Testis (tissue), 3 donors: Measurements from ENCODE around the gene ZC3H7A. TPM values are rescaled to one million over a fixed set of nuclear protein-coding genes. Genes with fewer than 3 reads are reported as not detected.

Source experiments
- DNase-seq: peaks from one replicate; pipeline ENCODE4 v3.0.0-alpha.2; 2019
- H3K27ac ChIP-seq, 2 donors: fragments of 200-600 bp; sonication (generic); one replicate each; pipeline ENCODE4 v1.5.1; 2019
- H3K27me3 ChIP-seq: fragments of 200-600 bp; sonication (generic); one replicate; pipeline ENCODE4 v1.5.1; 2019
- H3K36me3 ChIP-seq: fragments of 200-600 bp; sonication (generic); one replicate; pipeline ENCODE4 v1.5.1; 2017; ENCODE audit warnings: low read depth; ENCODE audit errors: missing control alignments
- H3K4me1 ChIP-seq: fragments of 200-600 bp; sonication (generic); one replicate; pipeline ENCODE4 v1.5.1; 2019
- H3K4me3 ChIP-seq, 2 donors: fragments of 200-600 bp; sonication (generic); one replicate each; pipeline ENCODE4 v1.5.1; 2017 to 2019
- H3K9me3 ChIP-seq: fragments of 200-600 bp; sonication (generic); one replicate; pipeline ENCODE4 v1.5.1; 2017
- CTCF ChIP-seq, 3 experiments: fragments of 450-650 bp in 2 of 3; fragments of 200-600 bp in 1 of 3; sonication (generic) in 1 of 3; IDR thresholded peaks; one replicate each; pipeline ENCODE4 v1.5.1; 2016 to 2019; ENCODE audit warnings: antibody characterized with exemption in 3 of 3, mild to moderate bottlenecking in 2 of 3, moderate library complexity in 1 of 3
- POLR2A ChIP-seq: fragments of 450-650 bp; IDR thresholded peaks from one replicate; pipeline ENCODE4 v1.6.1; 2017; ENCODE audit warnings: antibody characterized with exemption, mild to moderate bottlenecking, moderate library complexity
- WGBS, 2 donors: methylation state at CpG; one replicate each; pipeline ENCODE4 v1.1.5; 2018; 5-methylcytosine and 5-hydroxymethylcytosine counted together
- intact Hi-C: fragments of 100-400 bp; cut with DNase I; formaldehyde crosslinking; loops from one replicate; pipeline ENCODE4 v1.15.1; 2023; ENCODE audit warnings: low total_unique reads
- polyA plus RNA-seq: library from polyadenylated mRNA; stranded (reverse); fragments of 350-450 nt; fragmentation: Illumina TruSeq; extraction: RNeasy Lipid Tissue Mini Kit (QIAGEN cat#74804); gene quantifications from one replicate; pipeline ENCODE4 v1.2.3, GENCODE V29; 2014; ENCODE audit warnings: low read depth, low replicate concordance; ENCODE audit not compliant: insufficient read depth
- total RNA-seq, 2 donors: library from RNA; depleted of rRNA; stranded (reverse); fragments of >200 nt; gene quantifications; one replicate each; pipeline ENCODE4 v1.2.3, GENCODE V29; 2016

The ZC3H7A gene
- total and polyA plus RNA-seq, 3 donors from 2014 or later: 24.6 to 48.8 (median 41.4) TPM

- WGBS, 2 donors: 91 to 94% methylated on average over 7 of the region's 7 CpGs
- H3K36me3 ChIP-seq: no peaks in the 10 kb centered on the region
These were observed 44.0 kb upstream of the ZC3H7A start for GRCh38 chr16:11841026-11841425.

GRCh38 chr16:11836650-11837244 lies 39.7 kb upstream of the ZC3H7A start:
- intact Hi-C loops: no loop called here
- no peaks in the 10 kb centered on the region for H3K9me3 ChIP-seq
- H3K4me3 ChIP-seq: no peak overlapping the region
- no peak overlapping the region for H3K27ac ChIP-seq
- 91 to 93% methylated on average over 6 to 7 of the region's 7 CpGs for WGBS, 2 donors
- H3K27me3 ChIP-seq: no peaks in the 10 kb centered on the region
- H3K36me3 ChIP-seq: no peaks in the 10 kb centered on the region
- no peaks in the 10 kb centered on the region for H3K4me1 ChIP-seq
- no peak for DNase-seq
- no peak for TF ChIP-seq CTCF (IDR thresholded peaks at IDR 0.05)

More at GRCh38 chr16:11841026-11841425, 44.0 kb upstream of the ZC3H7A start:
- Histone ChIP-seq H3K4me1 (no peaks in the 10 kb centered on the region), H3K27ac (no peak overlapping the region), H3K27me3 (no peaks in the 10 kb centered on the region), H3K9me3 (no peaks in the 10 kb centered on the region), H3K4me3 (no peak overlapping the region)
- DNase-seq: no peak
- TF ChIP-seq POLR2A (no peak), CTCF (IDR thresholded peaks at IDR 0.05) (no peak)
- intact Hi-C loops: no loop called here

GRCh38 chr16:11835891-11836649 lies 39.0 kb upstream of the ZC3H7A start:
- DNase-seq: no peak
- WGBS, 2 donors: 30 to 44% methylated on average over 8 to 9 of the region's 9 CpGs
- H3K4me3 ChIP-seq: no peak overlapping the region
- TF ChIP-seq CTCF (IDR thresholded peaks at IDR 0.05): no peak
- TF ChIP-seq POLR2A: no peak
- no peak overlapping the region for H3K27ac ChIP-seq
- no peaks in the 10 kb centered on the region for H3K27me3 ChIP-seq
- H3K4me1 ChIP-seq: no peaks in the 10 kb centered on the region
- intact Hi-C loops: no loop called here
- no peaks in the 10 kb centered on the region for H3K36me3 ChIP-seq
- no peaks in the 10 kb centered on the region for H3K9me3 ChIP-seq

GRCh38 chr16:11835309-11835708 lies 38.3 kb upstream of the ZC3H7A start:
- intact Hi-C loops: no loop called here
- H3K4me3 ChIP-seq: no peak overlapping the region
- DNase-seq: no peak
- no peak overlapping the region for H3K27ac ChIP-seq
- no peaks in the 10 kb centered on the region for H3K27me3 ChIP-seq
- TF ChIP-seq CTCF (IDR thresholded peaks at IDR 0.05) (no peak), POLR2A (no peak)
- 73 to 100% methylated on average over 3 to 4 of the region's 4 CpGs for WGBS, 2 donors
- no peaks in the 10 kb centered on the region for H3K9me3 ChIP-seq
- no peaks in the 10 kb centered on the region for H3K36me3 ChIP-seq
- H3K4me1 ChIP-seq: no peaks in the 10 kb centered on the region
